AG10803 (cell line): ENCODE results near the gene COL18A1.

Experiments used
- DNase-seq: peaks from one replicate; pipeline ENCODE4 v3.0.0; 2010; ENCODE audit warnings: low read depth
- H3K4me3 ChIP-seq: 2 replicates; pipeline ENCODE4 v1.5.1; 2011; ENCODE audit warnings: mild to moderate bottlenecking, low read length, control low read depth
- TF ChIP-seq, protein P1 (sequence below): conservative IDR thresholded peaks from 2 replicates; pipeline ENCODE4 v1.5.1; 2011; ENCODE audit warnings: mild to moderate bottlenecking, low read length, control low read depth, inconsistent platforms

COL18A1 gene

DNA sequence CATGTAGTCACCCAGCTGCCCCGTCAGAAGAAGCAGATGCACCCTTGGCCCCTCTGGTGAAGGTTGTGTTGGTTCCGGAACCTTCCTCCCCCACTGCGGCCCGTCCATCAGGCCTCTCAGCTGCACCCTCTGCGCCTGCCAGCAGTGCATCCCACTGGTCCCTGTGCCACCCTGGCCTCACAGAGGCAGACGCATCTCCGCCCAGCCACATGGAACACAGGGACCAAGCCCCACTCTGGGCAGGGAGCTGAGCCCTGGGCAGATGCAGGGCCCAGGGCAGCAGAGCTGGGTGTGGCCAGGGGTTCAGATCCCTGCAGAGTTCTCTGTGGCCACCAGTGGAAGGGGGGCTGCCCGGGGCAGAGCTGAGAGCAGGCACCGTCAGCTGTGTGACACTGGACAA, 86.7 kb downstream of the COL18A1 start:
- TF ChIP-seq, protein P1, sequence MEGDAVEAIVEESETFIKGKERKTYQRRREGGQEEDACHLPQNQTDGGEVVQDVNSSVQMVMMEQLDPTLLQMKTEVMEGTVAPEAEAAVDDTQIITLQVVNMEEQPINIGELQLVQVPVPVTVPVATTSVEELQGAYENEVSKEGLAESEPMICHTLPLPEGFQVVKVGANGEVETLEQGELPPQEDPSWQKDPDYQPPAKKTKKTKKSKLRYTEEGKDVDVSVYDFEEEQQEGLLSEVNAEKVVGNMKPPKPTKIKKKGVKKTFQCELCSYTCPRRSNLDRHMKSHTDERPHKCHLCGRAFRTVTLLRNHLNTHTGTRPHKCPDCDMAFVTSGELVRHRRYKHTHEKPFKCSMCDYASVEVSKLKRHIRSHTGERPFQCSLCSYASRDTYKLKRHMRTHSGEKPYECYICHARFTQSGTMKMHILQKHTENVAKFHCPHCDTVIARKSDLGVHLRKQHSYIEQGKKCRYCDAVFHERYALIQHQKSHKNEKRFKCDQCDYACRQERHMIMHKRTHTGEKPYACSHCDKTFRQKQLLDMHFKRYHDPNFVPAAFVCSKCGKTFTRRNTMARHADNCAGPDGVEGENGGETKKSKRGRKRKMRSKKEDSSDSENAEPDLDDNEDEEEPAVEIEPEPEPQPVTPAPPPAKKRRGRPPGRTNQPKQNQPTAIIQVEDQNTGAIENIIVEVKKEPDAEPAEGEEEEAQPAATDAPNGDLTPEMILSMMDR = no peak
- no peak for DNase-seq
- H3K4me3 ChIP-seq = no peak overlapping the region

DNA sequence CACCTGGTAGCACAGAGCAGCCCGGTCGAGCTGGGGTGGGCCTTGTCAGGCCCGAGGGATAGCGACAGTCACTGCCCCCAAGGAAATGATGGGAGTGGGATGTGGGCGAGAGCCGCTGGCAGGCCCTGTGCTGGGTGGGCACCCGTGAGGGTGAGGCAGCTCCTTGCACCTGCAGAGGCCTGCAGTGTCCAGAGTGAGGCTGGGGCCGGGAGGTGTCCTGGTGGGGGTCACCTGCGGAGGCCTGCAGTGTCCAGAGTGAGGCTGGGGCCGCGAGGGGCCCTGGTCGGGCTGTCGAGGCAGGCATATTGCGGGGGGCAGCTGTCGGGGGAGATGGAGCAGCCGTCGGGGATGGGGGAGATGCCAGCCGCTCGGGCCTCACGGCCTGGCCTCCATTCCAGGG, 87.8 kb downstream of the COL18A1 start:
- no peak overlapping the region for H3K4me3 ChIP-seq
- TF ChIP-seq, protein P1 = no peak
- no peak for DNase-seq

DNA sequence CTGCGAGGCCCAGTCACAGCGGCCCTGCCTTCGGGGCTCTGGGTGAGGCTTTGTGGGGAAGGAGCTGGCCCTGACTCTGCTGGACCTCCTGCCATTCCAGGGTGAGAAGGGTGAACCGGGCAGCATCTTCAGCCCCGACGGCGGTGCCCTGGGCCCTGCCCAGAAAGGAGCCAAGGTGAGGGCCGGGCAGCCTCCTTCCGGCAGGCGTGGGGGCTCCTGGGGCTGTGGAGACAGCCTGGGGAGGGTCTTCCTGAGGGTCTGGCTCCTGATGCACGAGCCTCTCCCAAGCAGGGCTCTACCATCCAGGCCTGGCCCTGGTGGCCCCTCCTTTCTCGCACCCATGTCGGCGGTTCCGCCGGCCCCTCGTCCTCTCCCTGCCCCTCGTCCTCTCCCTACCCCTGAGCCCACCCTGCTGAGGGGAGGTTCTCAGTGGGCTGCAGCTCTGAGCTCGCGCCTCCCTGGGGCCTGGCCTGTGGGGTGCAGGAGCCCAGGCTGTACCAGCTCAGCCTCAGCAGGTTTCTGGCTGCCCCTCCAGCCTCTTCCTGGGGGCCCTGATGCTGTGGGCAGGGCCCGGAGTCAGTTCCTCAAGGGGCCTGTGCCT, 88.5 kb downstream of the COL18A1 start:
- no peak overlapping the region for H3K4me3 ChIP-seq
- TF ChIP-seq, protein P1 = no peak
- no peak for DNase-seq

DNA sequence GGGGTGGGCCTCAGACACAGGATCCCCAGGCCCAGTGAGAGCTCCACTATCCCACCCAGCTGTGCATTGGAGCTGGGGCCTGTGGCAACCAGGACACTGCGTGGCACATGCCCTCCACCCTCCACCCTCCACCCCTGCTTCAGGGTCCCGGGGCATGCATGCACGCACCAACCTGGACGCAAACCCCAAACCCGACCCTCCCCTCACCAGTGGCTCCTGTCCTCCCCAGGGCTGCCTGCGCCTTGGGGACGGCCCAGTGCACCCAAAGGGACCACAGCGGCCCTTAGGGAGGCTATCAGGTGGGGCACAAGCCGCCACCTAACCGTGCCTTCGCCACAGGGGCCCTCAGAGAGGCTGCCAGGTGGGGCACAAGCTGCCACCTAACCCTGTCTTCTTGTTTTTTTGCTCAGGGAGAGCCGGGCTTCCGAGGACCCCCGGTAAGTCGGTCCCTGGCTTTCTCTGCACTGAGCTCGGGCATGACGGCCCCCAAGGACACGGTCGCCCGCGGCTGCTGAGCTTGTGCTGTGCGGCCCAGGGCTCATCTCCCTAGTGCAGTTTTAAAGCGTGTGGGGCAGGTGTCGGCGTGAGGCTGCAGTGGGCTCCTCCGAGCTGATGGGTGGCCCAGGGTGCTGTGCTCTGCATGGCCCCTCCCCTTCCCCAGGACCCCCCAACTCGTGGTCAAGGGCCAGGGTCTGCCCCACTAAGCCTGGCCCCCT, 89.3 kb downstream of the COL18A1 start:
- TF ChIP-seq, protein P1 = no peak
- no peak overlapping the region for H3K4me3 ChIP-seq
- no peak for DNase-seq

DNA sequence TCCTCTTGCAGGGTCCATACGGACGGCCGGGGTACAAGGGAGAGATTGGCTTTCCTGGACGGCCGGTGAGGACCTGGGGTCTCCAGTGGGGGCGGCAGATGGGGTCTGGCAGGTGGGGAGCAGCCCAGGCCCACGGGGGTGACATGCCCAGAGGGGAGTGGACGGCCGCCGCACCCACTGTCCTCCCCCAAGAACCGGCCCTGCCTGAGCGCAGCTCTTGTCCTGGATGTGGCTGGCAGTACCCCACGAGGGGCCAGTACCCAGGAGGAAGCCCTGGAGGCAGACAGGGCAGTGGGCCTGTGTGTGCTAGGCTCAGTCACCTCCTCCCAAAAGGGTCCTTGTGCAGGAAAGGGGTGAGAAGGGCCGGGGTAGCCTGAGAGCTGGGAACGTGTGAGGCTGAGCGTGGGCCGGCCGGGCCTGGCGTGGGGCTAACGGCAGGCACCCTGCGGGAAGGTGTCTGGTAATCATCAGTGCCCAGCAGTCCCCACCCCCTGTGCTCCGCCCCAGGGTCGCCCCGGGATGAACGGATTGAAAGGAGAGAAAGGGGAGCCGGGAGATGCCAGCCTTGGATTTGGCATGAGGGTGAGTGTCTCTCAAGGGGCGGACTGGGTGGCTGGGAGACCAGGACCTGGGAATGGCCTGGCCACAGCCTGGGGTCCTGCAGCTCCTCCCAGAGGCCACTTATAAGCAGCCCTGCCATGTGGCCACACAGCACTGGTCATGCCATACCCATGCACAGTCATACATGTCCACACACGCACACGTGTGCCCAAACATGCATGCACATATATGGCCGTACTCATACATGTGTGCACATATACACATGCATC, 90.1 kb downstream of the COL18A1 start:
- H3K4me3 ChIP-seq = no peak overlapping the region
- TF ChIP-seq, protein P1 = no peak
- no peak for DNase-seq

DNA sequence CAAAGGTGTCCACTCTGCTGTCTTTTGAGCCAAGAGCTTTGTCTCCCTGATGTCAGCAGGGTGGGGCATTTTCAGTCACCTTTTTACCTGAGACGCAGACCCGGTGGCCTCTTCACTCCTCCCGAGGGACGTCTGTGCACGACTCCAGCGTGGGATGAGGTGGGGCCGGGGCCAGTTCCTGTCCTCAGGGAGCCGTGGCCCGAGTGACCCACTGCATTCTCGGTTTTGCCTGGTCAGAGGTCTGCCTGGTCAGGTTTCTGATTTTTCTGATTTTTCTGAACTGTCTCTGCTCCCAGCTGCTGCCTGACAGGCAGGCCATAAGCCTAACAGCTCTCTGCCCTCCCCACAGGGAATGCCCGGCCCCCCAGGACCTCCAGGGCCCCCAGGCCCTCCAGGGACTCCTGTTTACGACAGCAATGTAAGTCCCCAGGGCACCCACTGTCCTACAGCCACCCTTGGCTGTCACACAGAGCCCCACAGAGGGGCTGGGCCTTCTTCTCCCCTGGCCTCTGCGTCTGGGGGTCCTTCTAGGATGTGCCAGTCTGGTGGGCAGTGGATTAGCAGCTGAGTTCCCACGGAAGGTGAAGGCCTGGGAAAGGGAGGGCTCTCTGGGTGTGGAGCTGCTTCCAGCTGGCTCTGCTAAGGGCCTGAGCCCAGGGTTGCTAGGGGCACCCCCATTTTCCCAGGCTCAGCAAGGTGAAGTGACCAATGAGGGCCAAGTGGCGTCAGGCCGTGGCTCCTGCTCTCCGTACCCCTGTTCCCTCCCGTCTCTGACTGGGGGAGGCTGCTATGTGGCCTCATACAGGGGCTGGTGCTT, 91.4 kb downstream of the COL18A1 start:
- DNase-seq = no peak
- TF ChIP-seq, protein P1 = no peak
- H3K4me3 ChIP-seq = no peak overlapping the region
